GM18861 (cell line): ENCODE data around the gene CYP4F8.
"Not testable (repeated sequence)": the region's sequence is repeated elsewhere in the genome, so short reads cannot be mapped to it uniquely, and the experiment has no call there.

Experiments used
- ATAC-seq: cut with Tn5 transposase; IDR thresholded peaks from one replicate; pipeline ENCODE4 v1.9.1; 2021; ENCODE audit not compliant: unreplicated experiment

CYP4F8 gene

GRCh38 chr19:15614507-15615379 is at the start of gene CYP4F8:
TSS of gene CYP4F8 (plus strand) at chr19:15615218. CDS start at chr19:15615617, 399 bp downstream.
- no peak for ATAC-seq

- no peak for ATAC-seq
Measured at GRCh38 chr19:15570420-15570819, 44.6 kb upstream of the CYP4F8 start.

GRCh38 chr19:15575406-15575805 is 39.6 kb upstream of the CYP4F8 start:
- ATAC-seq: no peak

- no peak for ATAC-seq
Measured at GRCh38 chr19:15576526-15577156, 38.4 kb upstream of the CYP4F8 start.

- no peak for ATAC-seq
Measured at GRCh38 chr19:15577184-15577771, 37.7 kb upstream of the CYP4F8 start.

- ATAC-seq: no peak
Measured at GRCh38 chr19:15583346-15583745, 31.7 kb upstream of the CYP4F8 start.

GRCh38 chr19:15584095-15584494 is 30.9 kb upstream of the CYP4F8 start:
- ATAC-seq: no peak

GRCh38 chr19:15584541-15585115 is 30.4 kb upstream of the CYP4F8 start:
- ATAC-seq: no peak

GRCh38 chr19:15587663-15588062 is 27.4 kb upstream of the CYP4F8 start:
- ATAC-seq: no peak

- no peak for ATAC-seq
Measured at GRCh38 chr19:15588265-15588664, 26.8 kb upstream of the CYP4F8 start.

GRCh38 chr19:15589760-15590451 is 25.1 kb upstream of the CYP4F8 start:
- ATAC-seq: no peak

GRCh38 chr19:15591796-15592195 is 23.2 kb upstream of the CYP4F8 start:
- no peak for ATAC-seq

- not testable (repeated sequence) for ATAC-seq
Measured at GRCh38 chr19:15592506-15592905, 22.5 kb upstream of the CYP4F8 start.

GRCh38 chr19:15593766-15594165 is 21.3 kb upstream of the CYP4F8 start:
- ATAC-seq: not testable (repeated sequence)

- no peak for ATAC-seq
Measured at GRCh38 chr19:15595069-15595468, 19.9 kb upstream of the CYP4F8 start.

GRCh38 chr19:15607978-15608925 is 6.8 kb upstream of the CYP4F8 start:
- not testable (repeated sequence) for ATAC-seq

GRCh38 chr19:15609261-15609660 is 5.8 kb upstream of the CYP4F8 start:
- no peak for ATAC-seq

GRCh38 chr19:15612342-15612741 is 2.7 kb upstream of the CYP4F8 start:
- no peak for ATAC-seq

- no peak for ATAC-seq
Measured at GRCh38 chr19:15613338-15613737, 1.7 kb upstream of the CYP4F8 start.

GRCh38 chr19:15615526-15615925 is 508 bp downstream of the CYP4F8 start:
- ATAC-seq: no peak
